Lung (tissue), 12 donors: ENCODE measurements around the gene OR10G8. TPM values are rescaled to one million over a fixed set of nuclear protein-coding genes. Genes with fewer than 3 reads are reported as not detected.

ENCODE experiments used
- ATAC-seq: fragments of 200-7000 bp; cut with Tn5 transposase; one replicate; pipeline ENCODE4 v1.9.1; 2020; ENCODE audit warnings: moderate number of reproducible peaks; ENCODE audit not compliant: insufficient read depth, low FRiP score
- DNase-seq, 3 donors: peaks; one replicate each; pipeline ENCODE4 v3.0.0-alpha.2; 2013 to 2017
- H3K27ac ChIP-seq, 2 donors: one replicate each; pipeline ENCODE4 v1.5.1; 2013; ENCODE audit warnings: mild to moderate bottlenecking in 2 of 2, moderate library complexity in 2 of 2, control low read depth in 1 of 2, inconsistent platforms in 1 of 2, low read depth in 1 of 2, low read length in 1 of 2
- H3K27me3 ChIP-seq, 3 donors: one replicate each; pipeline ENCODE4 v1.5.1; 2013; ENCODE audit warnings: low read length in 2 of 3; ENCODE audit not compliant: control insufficient read depth in 3 of 3, insufficient read depth in 3 of 3
- H3K36me3 ChIP-seq, 4 donors: one replicate each; pipeline ENCODE4 v1.5.1; 2013; ENCODE audit warnings: low read length in 4 of 4, mild to moderate bottlenecking in 1 of 4, moderate library complexity in 1 of 4; ENCODE audit not compliant: control insufficient read depth in 4 of 4, insufficient read depth in 4 of 4
- H3K4me1 ChIP-seq, 5 donors: one replicate each; pipeline ENCODE4 v1.5.1; 2013; ENCODE audit warnings: low read length in 5 of 5, mild to moderate bottlenecking in 2 of 5, moderate library complexity in 1 of 5; ENCODE audit not compliant: control insufficient read depth in 5 of 5, insufficient read depth in 5 of 5
- H3K4me3 ChIP-seq: one replicate; pipeline ENCODE4 v1.5.1; 2013; ENCODE audit warnings: mild to moderate bottlenecking, control low read depth, moderate library complexity
- H3K9ac ChIP-seq, 2 donors: one replicate each; pipeline ENCODE4 v1.5.1; 2013; ENCODE audit warnings: low read length in 2 of 2, control low read depth in 1 of 2; ENCODE audit not compliant: insufficient read depth in 1 of 2
- H3K9me3 ChIP-seq, 4 donors: one replicate each; pipeline ENCODE4 v1.5.1; 2013; ENCODE audit warnings: low read length in 3 of 4, mild to moderate bottlenecking in 1 of 4, moderate library complexity in 1 of 4; ENCODE audit not compliant: control insufficient read depth in 4 of 4, insufficient read depth in 3 of 4
- CTCF ChIP-seq: IDR thresholded peaks from 2 replicates; pipeline ENCODE4 v1.5.1; 2012; ENCODE audit warnings: mild to moderate bottlenecking; ENCODE audit errors: control extremely low read depth, extremely low read depth
- WGBS, 2 donors: extraction: QIAGEN DNeasy Blood & Tissue Kit; methylation state at CpG; one replicate each; pipeline ENCODE4 v1.1.7; 2013; 5-methylcytosine and 5-hydroxymethylcytosine counted together
- polyA plus RNA-seq, 2 donors: library from polyadenylated mRNA; stranded (reverse); fragments of 200-250 nt; gene quantifications; one replicate each; pipeline ENCODE4 v1.2.1, GENCODE V29; 2013
- total RNA-seq, 2 donors: library from RNA; depleted of rRNA in 1 of 2; stranded (reverse); fragments of >200 nt in 1 of 2; gene quantifications; one replicate each; pipeline ENCODE4 v1.2.1, GENCODE V29; 2014 to 2021
- donor health status: control.
- donor health status: control.
- donor health status: Bipolar disorder and iron deficiency.
- donor health status: healthy.
- donor health status: DM: yes; HTN: yes; CAD: no.

The OR10G8 gene
- total and polyA plus RNA-seq, 4 donors: not detected

- Histone ChIP-seq H3K36me3 (no peaks in the 10 kb centered on the region), H3K27ac (no peak overlapping the region), H3K9ac (no peak overlapping the region), H3K4me3 (no peak overlapping the region), H3K9me3 (no peaks in the 10 kb centered on the region), H3K4me1 (peaks cover 0 to 5% (median 0%) of the 10 kb centered on the region in 5 donors), H3K27me3 (peaks cover 0 to 18% (median 12%) of the 10 kb centered on the region in 3 donors)
- ATAC-seq (peak; percentile 63), DNase-seq (peak; percentile 68 to 77 (median 73))
- 29 to 46% methylated on average over 28 of the region's 28 CpGs for WGBS, 2 donors
- TF ChIP-seq CTCF: no peak
Observed at GRCh38 chr11:124069429-124070401, 43.1 kb downstream of the OR10G8 start.

- peak; percentile 52 for TF ChIP-seq CTCF
- no peak overlapping the region for H3K27ac ChIP-seq
- peak; percentile 71 for ATAC-seq
- H3K4me3 ChIP-seq: no peak overlapping the region
- no peak overlapping the region for H3K9ac ChIP-seq
- H3K4me1 ChIP-seq: peaks cover 0 to 13% (median 0%) of the 10 kb centered on the region in 5 donors
- H3K36me3 ChIP-seq: no peaks in the 10 kb centered on the region
- DNase-seq: peak; percentile 85 to 90 (median 86)
- H3K27me3 ChIP-seq: peaks cover 0 to 20% (median 10%) of the 10 kb centered on the region in 3 donors
- WGBS, 2 donors: 3 to 5% methylated on average over 8 of the region's 8 CpGs
- no peaks in the 10 kb centered on the region for H3K9me3 ChIP-seq
Observed at GRCh38 chr11:124070915-124071622, 44.5 kb downstream of the OR10G8 start.

- ATAC-seq: no peak
- 37 to 81% methylated on average over 4 of the region's 4 CpGs for WGBS, 2 donors
- no peak for TF ChIP-seq CTCF
Observed at GRCh38 chr11:124071623-124071948, 45.0 kb downstream of the OR10G8 start.

More at GRCh38 chr11:124071623-124071948, 45.0 kb downstream of the OR10G8 start:
- H3K4me1 ChIP-seq: peaks cover 0 to 18% (median 0%) of the 10 kb centered on the region in 5 donors
- peaks cover 0 to 20% (median 5%) of the 10 kb centered on the region in 3 donors for H3K27me3 ChIP-seq
- no peaks in the 10 kb centered on the region for H3K9me3 ChIP-seq
- peak in 1 of 3 donors; percentile 25 for DNase-seq
- no peak overlapping the region for H3K9ac ChIP-seq
- no peak overlapping the region for H3K27ac ChIP-seq
- no peak overlapping the region for H3K4me3 ChIP-seq
- H3K36me3 ChIP-seq: no peaks in the 10 kb centered on the region
